ENCODE measurements around the gene CEMP1.
"Not testable (repeated sequence)": the region's sequence is repeated elsewhere in the genome, so short reads cannot be mapped to it uniquely, and the experiment has no call there.

CEMP1 gene

GRCh38 chr16:2539845-2540458 lies 8.7 kb upstream of the CEMP1 start:
- not testable (repeated sequence) for H3K27ac ChIP-seq
- peak; percentile 41 for TF ChIP-seq CTCF (conservative IDR thresholded peaks at IDR 0.05)

GRCh38 chr16:2539192-2539844 lies 8.1 kb upstream of the CEMP1 start:
- H3K27ac ChIP-seq: peak overlapping the region; percentile 71; the same call in 1 of the 2 replicates

GRCh38 chr16:2537451-2538379 lies 6.5 kb upstream of the CEMP1 start, which contains the start of gene PDPK1:
TSS of gene PDPK1 (plus strand) at chr16:2538021. CDS start at chr16:2538113, 92 bp downstream.
- TF ChIP-seq CTCF (conservative IDR thresholded peaks at IDR 0.05): no peak

GRCh38 chr16:2535625-2536013 lies 4.4 kb upstream of the CEMP1 start:
- no peak for TF ChIP-seq CTCF (conservative IDR thresholded peaks at IDR 0.05)
- H3K27ac ChIP-seq: no peak overlapping the region

More at GRCh38 chr16:2537451-2538379, 6.5 kb upstream of the CEMP1 start, which contains the start of gene PDPK1:
- H3K27ac ChIP-seq: peak within 1 kb of the TSS; percentile 71

GRCh38 chr16:2534335-2534734 lies 3.1 kb upstream of the CEMP1 start:
- not testable (repeated sequence) for H3K27ac ChIP-seq

- H3K27ac ChIP-seq: no peak overlapping the region
- no peak for TF ChIP-seq CTCF (conservative IDR thresholded peaks at IDR 0.05)
These were observed 2.7 kb upstream of the CEMP1 start for GRCh38 chr16:2533912-2534311.

GRCh38 chr16:2533142-2533755 lies 2.0 kb upstream of the CEMP1 start:
- peak overlapping the region; percentile 83 for H3K27ac ChIP-seq

- TF ChIP-seq CTCF (conservative IDR thresholded peaks at IDR 0.05): no peak
- peak overlapping the region; percentile 83 for H3K27ac ChIP-seq
These were observed 1.4 kb upstream of the CEMP1 start for GRCh38 chr16:2532494-2533141.
